A172 (cell line): ENCODE results near the gene BAZ1A. TPM values are rescaled to one million over a fixed set of nuclear protein-coding genes. Genes with fewer than 3 reads are reported as not detected.

ENCODE experiments used
- DNase-seq: peaks from one replicate; pipeline ENCODE4 v3.0.0-alpha.2; 2015; ENCODE audit warnings: low spot score
- total RNA-seq: library from RNA; depleted of rRNA; stranded (reverse); fragments of >200 nt; shearing (Covaris generic); gene quantifications from 2 replicates; pipeline ENCODE4 v1.2.3, GENCODE V29; 2014; rRNA removed

BAZ1A gene, protein sequence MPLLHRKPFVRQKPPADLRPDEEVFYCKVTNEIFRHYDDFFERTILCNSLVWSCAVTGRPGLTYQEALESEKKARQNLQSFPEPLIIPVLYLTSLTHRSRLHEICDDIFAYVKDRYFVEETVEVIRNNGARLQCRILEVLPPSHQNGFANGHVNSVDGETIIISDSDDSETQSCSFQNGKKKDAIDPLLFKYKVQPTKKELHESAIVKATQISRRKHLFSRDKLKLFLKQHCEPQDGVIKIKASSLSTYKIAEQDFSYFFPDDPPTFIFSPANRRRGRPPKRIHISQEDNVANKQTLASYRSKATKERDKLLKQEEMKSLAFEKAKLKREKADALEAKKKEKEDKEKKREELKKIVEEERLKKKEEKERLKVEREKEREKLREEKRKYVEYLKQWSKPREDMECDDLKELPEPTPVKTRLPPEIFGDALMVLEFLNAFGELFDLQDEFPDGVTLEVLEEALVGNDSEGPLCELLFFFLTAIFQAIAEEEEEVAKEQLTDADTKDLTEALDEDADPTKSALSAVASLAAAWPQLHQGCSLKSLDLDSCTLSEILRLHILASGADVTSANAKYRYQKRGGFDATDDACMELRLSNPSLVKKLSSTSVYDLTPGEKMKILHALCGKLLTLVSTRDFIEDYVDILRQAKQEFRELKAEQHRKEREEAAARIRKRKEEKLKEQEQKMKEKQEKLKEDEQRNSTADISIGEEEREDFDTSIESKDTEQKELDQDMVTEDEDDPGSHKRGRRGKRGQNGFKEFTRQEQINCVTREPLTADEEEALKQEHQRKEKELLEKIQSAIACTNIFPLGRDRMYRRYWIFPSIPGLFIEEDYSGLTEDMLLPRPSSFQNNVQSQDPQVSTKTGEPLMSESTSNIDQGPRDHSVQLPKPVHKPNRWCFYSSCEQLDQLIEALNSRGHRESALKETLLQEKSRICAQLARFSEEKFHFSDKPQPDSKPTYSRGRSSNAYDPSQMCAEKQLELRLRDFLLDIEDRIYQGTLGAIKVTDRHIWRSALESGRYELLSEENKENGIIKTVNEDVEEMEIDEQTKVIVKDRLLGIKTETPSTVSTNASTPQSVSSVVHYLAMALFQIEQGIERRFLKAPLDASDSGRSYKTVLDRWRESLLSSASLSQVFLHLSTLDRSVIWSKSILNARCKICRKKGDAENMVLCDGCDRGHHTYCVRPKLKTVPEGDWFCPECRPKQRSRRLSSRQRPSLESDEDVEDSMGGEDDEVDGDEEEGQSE (N-terminal part only)
- total RNA-seq: 26.4 and 31.3 TPM in 2 replicates

DNA sequence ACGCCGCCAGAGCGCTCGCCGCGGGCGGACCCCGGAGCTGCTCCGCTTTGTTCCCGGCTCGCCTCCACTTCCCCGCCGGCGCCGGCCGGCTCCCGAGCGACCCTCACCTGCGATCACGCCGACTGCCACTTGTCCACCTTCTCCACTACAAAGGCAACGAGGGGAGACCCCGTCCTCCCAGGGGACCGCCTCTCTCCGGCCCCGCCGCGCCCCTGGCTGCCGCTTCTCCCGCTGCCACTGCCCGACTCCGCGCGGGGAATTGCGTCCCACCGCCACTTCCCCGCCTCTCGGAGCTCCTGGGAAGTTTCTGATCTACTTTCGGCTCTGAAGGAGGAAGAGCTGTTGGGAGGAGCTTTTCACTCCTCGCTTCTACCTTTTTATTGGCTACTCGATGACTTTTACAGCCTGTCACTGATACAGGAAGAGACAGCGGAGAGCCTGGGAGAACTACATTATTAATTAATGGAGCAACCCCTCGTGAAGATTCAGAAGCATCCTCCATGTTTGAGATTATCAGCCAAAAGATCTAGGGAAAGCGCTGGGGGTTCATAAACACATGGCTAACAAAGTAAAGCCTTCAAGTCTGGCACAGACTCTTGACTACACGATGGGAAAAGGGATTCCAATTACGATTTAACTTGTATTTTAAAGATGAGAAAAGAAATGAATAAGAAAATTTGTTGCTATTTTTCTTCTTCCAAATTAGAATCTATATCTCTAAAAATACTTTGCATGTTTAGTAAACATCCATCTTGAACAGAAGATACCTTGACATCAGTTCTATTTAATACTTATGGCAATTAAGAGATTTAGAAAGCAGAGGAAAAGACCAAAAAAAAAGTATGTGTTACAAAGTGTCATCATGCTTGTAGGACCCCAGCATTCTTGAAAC is at the start of gene BAZ1A:
BAZ1A (minus strand) TSS at position 330 of the 892 bp plus-strand sequence. CDS start 756 bp downstream, outside the sequence.
- peak; percentile 73 for DNase-seq

DNA sequence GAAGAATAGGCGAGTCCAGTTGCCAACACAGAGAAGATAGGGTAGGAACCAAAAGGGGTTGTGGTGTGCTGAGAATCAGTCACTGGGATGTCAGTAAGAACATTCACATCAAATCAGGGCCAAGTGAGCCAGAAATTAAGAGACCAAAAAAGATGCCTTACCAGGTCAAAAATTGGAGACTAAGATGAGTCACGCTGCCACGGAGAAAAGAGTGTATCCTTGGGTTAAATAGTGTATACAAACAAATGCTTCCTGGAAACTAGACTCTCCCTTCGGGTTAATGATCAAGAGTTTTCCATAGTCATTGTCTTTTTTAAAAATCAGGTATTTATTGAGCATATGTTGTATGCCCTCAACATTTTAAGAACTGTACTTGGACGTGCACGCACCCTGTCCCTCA is 45.2 kb upstream of the BAZ1A start:
- no peak for DNase-seq

DNA sequence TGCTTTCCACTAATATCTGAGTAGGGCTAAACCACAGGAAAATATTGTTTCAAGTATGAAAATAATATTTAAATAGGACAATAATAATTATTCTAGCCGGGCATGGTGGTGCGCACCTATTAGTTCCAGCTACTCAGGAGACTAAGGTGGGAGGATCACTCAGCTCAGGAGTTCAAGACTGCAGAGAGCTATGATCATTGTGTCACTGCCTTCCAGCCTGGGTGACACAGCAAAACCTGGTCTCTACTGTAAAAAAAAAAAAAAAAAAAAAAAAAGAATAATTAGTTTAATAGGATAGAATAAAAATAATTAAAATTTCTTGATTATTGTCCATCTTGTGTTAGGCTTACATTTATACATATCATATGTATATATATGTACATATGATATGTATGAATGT is 38.5 kb upstream of the BAZ1A start:
- no peak for DNase-seq

DNA sequence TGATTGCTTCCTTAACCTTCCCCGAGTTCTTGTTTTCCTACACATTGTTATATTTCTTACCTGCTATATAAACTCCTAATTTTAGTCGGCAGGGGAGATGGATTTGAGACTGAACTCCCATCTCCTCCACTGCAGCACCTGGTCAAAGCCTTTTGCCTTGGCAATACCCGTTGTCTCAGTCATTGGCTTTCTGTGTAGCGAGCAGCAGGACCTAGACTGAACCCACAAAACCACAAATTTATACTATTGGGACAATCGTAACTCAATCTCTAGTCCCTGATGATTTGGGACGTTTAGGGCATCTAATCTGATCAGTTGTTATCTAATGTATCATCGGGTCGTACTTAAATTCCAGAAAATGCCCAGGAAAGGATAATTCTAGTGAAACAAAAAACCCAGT is 37.8 kb upstream of the BAZ1A start:
- DNase-seq: no peak

DNA sequence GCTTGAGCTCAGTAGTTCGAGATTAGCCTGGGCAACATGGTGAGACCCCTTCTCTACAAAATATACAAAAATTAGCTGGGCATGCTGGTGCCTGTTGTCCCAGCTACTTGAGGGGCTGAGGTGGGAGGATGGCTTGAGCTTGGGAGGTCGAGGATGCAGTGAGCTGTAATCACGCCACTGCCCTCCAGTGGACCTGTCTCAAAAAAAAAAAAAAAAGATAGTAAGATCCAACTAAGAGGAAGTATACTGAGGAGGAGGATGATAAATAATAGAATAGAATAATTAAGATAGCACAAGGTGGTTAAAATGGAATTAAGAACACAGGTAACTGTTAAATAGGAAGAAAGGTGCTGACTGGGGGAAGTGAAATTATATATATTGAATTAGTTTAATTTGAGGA is 37.0 kb upstream of the BAZ1A start:
- no peak for DNase-seq

DNA sequence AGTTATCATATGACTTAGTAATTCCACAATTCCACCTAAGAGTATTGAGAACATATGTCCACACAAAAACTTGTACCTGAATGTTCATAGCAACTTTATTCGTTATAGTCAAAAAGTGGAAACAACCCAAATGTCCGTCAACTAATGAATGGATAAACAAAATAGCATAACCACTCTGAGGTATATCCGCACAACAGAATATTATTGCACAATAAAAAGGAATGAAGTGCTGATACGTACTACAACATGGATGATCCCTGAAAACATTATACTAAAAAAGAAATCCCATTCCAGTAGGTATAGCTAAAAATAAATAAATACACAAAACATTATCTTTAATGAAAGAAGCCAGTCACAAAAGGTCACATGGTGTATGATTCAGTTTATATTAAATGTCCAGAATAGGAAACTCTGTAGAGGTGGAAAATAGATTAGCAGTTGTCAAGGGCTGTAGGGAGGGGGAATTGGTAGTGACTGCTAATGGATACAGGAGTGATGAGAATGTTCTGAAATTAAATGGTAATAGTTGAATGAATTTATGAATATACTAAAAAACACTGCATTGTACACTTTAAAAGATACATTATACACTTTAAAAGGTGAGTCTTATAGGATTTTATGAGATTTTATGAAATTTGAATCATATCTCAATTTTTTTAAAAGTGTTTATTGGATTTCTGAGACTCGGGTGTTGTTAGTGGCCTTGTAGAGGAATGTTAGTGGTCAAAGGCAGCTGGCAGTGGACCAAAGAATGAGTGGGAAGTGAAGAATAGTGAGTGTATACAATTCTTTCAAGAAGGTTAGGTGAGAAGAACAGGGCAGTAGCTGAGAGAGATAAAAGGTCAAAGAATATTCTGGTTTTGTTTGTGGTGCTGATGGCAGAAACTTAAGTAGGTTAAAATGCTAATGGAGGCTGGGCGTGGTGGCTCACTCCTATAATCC is 36.3 kb upstream of the BAZ1A start:
- DNase-seq: peak; percentile 6

DNA sequence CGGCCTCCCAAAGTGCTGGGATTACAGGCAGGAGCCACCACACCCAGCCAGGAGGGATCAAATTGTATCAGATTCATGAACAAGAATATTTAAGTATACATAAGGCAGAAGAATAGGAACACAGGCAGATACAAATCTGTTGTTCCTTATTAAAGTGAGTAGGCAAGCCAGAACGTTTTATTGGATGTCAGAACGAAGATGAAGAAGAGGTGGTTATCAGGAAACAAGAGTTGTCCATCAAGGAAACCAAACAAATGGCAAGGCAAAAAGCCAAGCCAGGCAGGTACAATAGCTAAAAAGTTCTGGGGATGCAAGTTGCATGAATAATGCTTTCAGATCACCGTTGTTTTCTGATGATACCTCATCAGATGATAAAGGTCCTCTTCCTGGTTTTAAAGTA is 31.1 kb upstream of the BAZ1A start:
- DNase-seq: no peak

DNA sequence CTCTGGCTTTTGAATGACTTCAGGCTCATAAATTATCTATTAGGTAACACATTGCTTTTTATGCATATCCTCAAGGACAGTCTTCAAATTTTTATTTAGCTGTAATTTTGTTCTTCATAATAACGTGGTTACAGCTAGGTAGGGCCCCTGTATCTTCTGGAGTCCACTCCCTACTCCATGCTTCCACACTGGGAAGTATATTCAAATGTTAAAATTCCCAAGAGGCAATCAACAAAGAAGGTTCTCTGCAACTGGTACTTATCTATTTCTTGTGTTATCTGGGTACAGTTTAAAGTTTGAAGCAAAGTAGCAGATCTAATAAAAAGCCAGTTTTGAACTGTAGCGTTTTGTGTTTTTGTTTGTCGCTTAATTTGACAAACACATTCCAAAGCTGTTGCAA is 20.1 kb upstream of the BAZ1A start:
- no peak for DNase-seq

DNA sequence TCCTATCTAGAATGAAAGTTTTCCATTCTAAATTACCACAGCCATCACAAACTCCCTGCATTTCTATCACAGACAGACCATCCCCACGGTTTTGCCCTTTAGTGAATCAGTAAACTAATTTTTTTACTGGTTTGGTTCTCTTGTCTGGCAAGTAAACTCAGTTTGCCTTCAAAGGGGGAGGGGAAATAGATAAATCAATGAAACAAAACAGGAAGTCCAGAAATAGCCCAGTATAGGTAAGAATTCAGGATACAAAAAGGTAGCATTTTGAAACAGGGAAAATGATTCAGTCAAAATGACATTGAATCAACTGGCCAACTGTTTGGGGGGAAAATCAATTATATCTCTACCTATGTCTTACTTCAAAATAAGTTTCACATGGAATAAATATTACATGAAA is 15.8 kb upstream of the BAZ1A start:
- no peak for DNase-seq

DNA sequence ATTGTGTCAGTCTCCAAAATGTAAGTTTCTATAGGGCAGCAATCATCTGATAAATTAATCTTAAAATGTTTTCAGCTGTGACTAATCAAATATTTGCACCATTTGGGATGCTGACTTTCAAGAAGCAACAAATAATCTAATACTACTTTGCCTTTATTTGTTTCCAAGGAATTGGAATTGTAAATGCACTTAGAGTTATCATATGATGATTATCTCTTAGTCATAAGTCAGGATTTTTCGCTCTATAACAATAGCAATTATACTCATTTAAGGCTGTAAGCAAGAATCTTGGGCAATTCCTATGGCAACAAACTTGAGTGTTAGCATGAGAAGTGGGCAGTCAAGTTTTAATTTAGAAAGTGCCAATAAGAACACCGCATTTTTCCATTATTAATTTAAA is 13.0 kb upstream of the BAZ1A start:
- no peak for DNase-seq

DNA sequence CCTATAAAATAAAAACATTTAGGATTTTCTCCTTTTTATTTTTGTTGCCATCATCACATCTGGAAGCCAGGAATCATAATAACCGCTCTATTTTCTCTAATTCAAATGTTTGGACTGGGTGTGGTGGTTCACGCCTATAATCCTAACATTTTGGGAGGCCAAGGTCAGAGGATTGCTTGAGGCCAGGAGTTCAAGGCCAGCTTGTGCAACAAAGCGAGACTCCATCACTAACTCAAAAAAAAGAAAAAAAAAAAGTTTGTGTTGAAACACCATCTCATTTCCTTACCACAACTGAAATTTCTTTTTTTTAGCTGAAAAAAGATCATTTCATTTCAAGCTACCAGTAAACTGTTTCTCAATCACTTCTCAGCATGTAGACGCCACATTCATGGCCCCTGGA is 8.8 kb upstream of the BAZ1A start:
- no peak for DNase-seq

DNA sequence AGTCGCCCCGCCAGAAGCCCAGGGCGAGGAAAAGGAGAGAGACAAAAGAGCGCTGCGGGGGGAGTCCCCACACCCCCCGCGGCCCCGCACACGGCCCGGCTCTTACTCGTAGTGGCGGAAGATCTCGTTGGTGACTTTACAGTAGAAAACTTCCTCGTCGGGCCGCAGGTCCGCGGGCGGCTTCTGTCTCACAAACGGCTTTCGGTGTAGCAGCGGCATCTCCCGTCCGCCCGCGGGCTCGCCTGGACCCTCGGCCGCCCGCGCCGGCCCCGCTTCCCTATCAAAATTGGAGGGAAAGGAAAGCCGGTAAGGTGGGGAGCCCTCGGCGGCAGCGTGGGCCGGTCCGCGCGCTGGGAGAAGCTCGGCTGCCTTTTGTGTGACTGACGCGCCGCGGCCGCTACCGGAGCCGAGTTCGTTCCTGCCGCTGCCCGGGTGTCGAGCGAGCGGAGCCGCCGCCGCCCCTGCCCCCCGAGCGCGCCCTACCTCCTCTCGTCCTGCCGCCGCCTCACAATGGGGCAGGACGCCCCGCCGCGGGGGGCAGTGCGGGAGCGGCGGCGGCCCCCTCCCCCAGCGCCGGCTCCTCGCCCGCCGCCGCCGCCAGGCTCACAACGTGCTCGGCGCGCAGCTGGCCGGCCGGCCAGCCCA is 652 bp downstream of the BAZ1A start:
- peak; percentile 3 for DNase-seq

DNA sequence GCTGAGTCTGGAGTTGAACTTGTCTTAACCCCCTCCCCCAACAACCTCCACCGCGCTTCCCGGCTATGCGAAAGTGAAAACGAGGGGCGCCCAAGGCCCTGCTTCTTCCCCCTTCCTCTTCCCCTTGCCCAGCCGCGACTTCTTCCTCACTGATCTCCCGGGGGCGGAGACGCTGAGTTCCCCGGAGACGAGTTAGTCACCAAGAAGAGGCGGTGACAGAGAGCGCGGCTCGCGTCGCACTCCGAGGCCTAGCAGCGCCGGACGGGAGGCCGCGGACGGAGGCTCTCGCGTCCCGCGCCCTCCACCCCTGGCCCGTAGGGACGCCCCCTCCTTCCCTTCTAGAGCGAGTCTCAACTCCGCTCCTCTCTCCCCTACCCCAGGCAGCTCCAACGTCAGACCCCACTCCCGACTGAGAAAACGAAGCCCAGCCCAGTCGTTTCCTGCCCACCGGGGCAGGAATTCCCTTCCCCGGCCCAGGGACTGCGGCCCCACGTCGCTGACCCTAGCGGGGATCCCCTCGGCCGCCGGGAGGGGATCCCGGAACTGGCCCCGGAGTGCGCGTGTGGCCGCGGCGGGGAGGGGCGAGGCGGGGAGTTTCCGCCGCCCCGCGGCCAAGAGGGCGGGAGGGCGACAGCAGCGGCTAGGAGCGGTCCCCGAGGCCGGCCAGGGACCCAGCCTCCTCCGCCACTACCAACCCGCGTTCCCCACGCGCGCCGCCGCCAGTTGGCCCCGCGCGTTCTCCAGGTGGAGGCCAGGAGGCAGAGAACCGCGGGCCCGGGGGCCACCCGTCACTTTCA is 1.4 kb downstream of the BAZ1A start:
- peak; percentile 49 for DNase-seq

DNA sequence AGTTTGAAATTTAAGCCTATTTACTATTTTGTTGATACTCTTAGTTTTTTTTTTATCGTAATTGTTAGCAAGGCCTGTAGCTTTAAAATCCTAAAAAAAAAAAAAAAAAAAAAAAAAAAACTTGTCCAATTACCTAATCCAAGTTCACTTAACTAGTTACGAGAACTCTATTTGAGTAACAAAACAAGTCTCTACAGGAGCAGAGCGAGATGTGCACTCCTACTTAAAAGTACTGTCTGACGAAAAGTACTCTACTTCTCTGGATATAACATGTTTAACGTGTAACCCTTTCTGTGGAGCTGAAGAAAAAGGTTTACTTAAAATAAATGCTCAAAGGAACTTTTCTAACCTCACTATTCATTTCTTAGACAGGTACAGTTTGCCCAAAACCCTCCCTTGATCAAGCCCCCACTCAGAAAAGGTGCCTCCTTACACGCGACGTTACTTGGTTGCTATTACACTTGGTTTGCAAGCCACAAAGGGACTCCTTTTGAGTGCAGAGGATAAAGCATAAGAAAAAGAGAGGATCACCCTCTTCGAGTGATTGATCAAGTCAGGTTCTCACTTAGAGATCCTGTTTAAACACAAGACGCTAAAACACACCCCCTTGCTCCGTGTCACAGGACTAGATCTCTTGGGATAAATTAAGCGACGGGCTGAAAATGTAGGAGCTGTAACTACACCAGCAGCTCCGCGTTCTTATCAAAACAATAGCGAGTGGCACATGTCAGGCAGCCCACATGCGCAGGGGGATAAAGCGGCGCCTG is 2.2 kb downstream of the BAZ1A start:
- peak; percentile 6 for DNase-seq

DNA sequence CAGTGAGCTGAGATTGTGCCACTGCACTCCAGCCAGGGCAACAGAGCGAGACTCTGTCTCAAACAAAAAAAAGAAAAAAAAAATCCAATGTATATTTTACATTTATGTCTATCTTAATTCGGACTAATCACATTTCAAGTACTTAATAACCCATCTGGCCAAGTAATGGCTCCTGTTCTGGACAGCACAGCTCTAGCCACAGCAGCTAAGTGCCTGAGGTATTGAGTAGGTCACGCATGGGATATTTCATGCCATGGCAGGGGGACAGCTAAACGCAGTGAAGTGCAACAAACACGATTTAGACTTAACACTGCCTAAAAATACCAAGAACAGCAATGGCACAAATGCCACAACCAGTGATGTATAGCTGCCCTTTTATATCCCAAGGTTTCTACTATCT is 8.0 kb downstream of the BAZ1A start:
- DNase-seq: no peak

DNA sequence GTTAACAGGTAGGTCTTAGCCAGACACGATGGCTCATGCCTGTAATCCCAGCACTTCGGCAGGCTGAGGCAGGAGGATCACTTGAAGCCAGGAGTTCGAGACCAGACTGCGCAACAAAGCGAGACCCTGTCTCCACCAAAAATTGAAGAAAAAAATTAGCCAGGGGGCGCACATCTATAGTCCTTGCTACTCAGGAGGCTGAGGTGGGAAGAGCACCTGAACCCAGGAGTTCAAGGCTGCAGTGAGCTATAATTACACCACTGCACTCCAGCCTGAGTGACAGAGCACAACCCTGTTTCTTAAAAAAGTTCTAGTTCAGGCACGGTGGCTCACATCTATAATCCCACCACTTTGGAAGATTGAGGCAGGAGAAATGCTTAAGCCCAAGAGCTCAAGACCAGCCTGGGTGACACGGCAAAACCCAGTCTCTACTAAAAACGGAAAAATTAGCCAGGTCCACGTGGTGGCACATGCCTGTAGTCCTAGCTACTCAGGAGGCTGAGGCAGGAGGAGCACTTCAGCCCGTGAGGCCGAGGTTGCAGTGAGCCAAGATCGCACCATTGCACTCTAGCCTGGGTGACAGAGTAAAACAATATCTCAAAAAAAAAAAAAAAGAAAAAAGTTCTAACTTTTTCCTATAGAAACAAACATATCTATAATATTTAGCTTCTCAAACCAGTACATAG is 9.1 kb downstream of the BAZ1A start:
- DNase-seq: no peak

DNA sequence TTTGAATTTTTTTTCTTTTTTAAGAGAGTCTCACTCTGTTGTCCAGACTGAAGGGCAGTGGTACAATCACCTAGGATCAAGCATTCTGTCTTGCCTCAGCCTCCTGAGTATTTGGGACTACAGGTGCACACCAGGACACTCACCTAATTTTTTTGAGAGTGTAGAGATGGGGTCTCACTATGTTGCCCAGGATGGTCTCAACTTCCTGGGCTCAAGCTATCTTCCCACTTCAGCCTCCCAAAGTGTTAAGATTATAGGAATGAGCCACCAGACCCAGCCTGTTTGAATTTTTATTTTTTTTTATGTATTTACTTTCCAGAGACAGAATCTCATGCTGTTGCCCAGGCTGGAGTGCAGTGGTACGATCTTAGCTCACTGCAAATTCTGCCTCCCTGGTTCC is 11.3 kb downstream of the BAZ1A start:
- DNase-seq: no peak
